GM10266 (cell line): ENCODE measurements around the gene HECA.

ENCODE experiments used
- DNase-seq: peaks from one replicate; pipeline ENCODE4 v3.0.0; 2012; ENCODE audit errors: extremely low spot score
- CTCF ChIP-seq: IDR thresholded peaks from 2 replicates; pipeline ENCODE4 v1.5.1; 2012; ENCODE audit warnings: mild to moderate bottlenecking, low read depth; ENCODE audit not compliant: control insufficient read depth, insufficient read depth; ENCODE audit errors: missing control alignments

HECA gene

GRCh38 chr6:139172151-139172550 lies 37.3 kb downstream of the HECA start:
- no peak for DNase-seq
- no peak for TF ChIP-seq CTCF

GRCh38 chr6:139172567-139172966 lies 37.7 kb downstream of the HECA start:
- TF ChIP-seq CTCF: no peak
- DNase-seq: no peak

- TF ChIP-seq CTCF: peak; percentile 8
- DNase-seq: no peak
These were observed 38.3 kb downstream of the HECA start for GRCh38 chr6:139173172-139173571.

GRCh38 chr6:139173822-139174221 lies 38.9 kb downstream of the HECA start:
- DNase-seq: no peak
- no peak for TF ChIP-seq CTCF

GRCh38 chr6:139174961-139175360 lies 40.1 kb downstream of the HECA start:
- DNase-seq: no peak
- TF ChIP-seq CTCF: no peak

- DNase-seq: no peak
- TF ChIP-seq CTCF: no peak
These were observed 40.6 kb downstream of the HECA start for GRCh38 chr6:139175389-139175948.

- DNase-seq: no peak
- TF ChIP-seq CTCF: no peak
These were observed 46.4 kb downstream of the HECA start for GRCh38 chr6:139181236-139181635.
